ENCODE results near the gene LPIN1.
"Not testable (repeated sequence)": the region's sequence is repeated elsewhere in the genome, so short reads cannot be mapped to it uniquely, and the experiment has no call there.

The LPIN1 gene

GRCh38 chr2:11757101-11757500 lies 10.7 kb downstream of the LPIN1 start:
- no peak overlapping the region for H3K4me3 ChIP-seq (ENCODE audit: low read length)
- no peak for TF ChIP-seq CTCF (conservative IDR thresholded peaks at IDR 0.05; ENCODE audit: low read length)
- DNase-seq (ENCODE audit: low read depth), result no peak

DNA sequence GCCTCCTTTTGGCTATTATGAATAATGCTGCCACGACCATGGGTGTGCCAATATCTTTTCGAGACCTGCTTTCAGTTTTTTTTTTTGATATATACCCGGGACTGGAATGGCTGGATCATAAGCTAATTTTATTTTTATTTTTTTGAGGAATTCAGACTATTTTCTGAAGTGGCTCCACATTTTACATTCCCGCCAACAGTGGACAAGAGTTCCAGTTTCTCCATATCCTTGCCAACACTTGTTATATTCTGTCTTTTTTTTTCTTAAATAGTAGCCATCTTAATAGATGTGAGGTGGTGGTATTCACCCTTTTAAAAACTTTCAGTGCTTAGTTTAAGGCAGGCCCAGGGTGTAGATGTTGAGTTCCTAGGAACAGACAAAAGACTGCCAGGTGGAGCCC lies 11.8 kb downstream of the LPIN1 start:
- no peak for TF ChIP-seq CTCF (conservative IDR thresholded peaks at IDR 0.05; ENCODE audit: low read length)
- DNase-seq (ENCODE audit: low read depth), result no peak
- no peak overlapping the region for H3K4me3 ChIP-seq (ENCODE audit: low read length)

DNA sequence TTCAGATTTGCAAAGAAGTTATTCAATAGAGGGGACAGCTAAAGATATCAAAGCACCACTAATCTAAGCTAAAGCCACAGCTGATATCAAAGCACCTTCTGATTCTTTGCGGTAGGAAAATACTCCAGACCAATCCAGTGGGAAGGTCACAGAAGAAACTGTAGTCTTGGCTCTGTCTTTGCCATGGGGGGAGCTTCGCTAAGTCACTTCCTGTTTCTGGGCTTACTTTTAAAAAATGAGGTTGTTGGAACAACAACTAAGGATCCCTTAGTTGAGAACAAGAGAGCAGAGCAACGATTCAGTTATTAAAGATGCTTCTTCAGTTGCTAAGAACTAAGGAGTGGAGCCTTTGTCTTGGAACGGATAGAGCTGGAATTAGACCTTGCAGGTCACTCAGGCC lies 12.2 kb downstream of the LPIN1 start:
- no peak for TF ChIP-seq CTCF (conservative IDR thresholded peaks at IDR 0.05; ENCODE audit: low read length)

DNA sequence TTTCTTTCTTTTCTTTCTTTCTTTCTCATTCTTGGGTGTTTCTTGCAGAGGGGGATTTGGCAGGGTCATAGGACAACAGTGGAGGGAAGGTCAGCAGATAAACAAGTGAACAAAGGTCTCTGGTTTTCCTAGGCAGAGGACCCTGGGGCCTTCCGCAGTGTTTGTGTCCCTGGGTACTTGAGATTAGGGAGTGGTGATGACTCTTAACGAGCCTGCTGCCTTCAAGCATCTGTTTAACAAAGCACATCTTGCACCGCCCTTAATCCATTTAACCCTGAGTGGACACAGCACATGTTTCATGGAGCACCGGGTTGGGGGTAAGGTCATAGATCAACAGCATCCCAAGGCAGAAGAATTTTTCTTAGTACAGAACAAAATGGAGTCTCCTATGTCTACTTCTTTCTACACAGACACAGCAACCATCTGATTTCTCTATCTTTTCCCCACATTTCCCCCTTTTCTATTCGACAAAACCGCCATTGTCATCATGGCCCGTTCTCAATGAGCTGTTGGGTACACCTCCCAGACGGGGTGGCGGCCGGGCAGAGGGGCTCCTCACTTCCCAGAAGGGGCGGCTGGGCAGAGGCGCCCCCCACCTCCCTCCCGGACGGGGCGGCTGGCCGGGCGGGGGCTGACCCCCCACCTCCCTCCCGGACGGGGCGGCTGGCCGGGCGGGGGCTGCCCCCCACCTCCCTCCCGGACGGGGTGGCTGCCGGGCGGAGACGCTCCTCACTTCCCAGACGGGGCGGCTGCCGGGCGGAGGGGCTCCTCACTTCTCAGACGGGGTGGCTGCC lies 12.9 kb downstream of the LPIN1 start:
- DNase-seq (ENCODE audit: low read depth); H3K4me3 ChIP-seq (ENCODE audit: low read length): not testable (repeated sequence)

More for the DNA sequence above, 12.2 kb downstream of the LPIN1 start:
- DNase-seq (ENCODE audit: low read depth), result no peak
- no peak overlapping the region for H3K4me3 ChIP-seq (ENCODE audit: low read length)

GRCh38 chr2:11761259-11761658 lies 14.8 kb downstream of the LPIN1 start:
- no peak for TF ChIP-seq CTCF (conservative IDR thresholded peaks at IDR 0.05; ENCODE audit: low read length)
- H3K4me3 ChIP-seq (ENCODE audit: low read length), result no peak overlapping the region
- no peak for DNase-seq (ENCODE audit: low read depth)

DNA sequence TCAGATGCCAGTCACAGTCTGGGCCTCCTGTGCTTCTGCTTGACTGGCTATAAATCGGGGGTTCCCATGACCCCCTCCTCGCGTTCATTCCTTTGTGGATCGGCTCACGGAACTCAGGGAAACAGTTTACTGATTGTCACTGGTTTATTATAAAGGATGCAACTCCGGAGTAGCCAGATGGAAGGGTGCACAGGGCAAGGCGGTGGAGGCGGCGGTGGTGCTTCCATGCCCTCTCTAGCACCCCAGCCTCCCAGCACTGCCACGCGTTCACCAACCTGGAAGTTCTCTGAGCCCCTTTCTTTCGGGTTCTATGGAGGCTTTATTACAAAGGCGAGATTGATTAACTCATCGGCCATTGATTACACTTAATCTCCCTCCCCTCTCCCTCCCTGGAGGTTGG lies 15.6 kb downstream of the LPIN1 start:
- H3K4me3 ChIP-seq (ENCODE audit: low read length), result no peak overlapping the region
- no peak for TF ChIP-seq CTCF (conservative IDR thresholded peaks at IDR 0.05; ENCODE audit: low read length)
- no peak for DNase-seq (ENCODE audit: low read depth)

GRCh38 chr2:11762799-11763461 lies 16.5 kb downstream of the LPIN1 start:
- no peak for DNase-seq (ENCODE audit: low read depth)
- no peak for TF ChIP-seq CTCF (conservative IDR thresholded peaks at IDR 0.05; ENCODE audit: low read length)
- H3K4me3 ChIP-seq (ENCODE audit: low read length), result no peak overlapping the region
